Heart left ventricle (tissue), 13 donors: ENCODE measurements around the gene SLC17A8.
"Not testable (repeated sequence)": the region's sequence is repeated elsewhere in the genome, so short reads cannot be mapped to it uniquely, and the experiment has no call there.

Experiments used
- POLR2A ChIP-seq, 2 donors: fragments of 450-650 bp; IDR thresholded peaks; one replicate each; pipeline ENCODE4 v1.6.1; 2017; ENCODE audit warnings: antibody characterized with exemption in 2 of 2, mild to moderate bottlenecking in 2 of 2, moderate library complexity in 2 of 2
- TF ChIP-seq, protein P1 (sequence below), 12 donors: fragments of 200-600 bp; sonication (generic) in 4 of 12; IDR thresholded peaks; one replicate each; pipeline versions ENCODE4 v1.5.0 to v1.8.0; 2018 to 2022; ENCODE audit warnings: antibody characterized with exemption in 12 of 12, mild to moderate bottlenecking in 5 of 12
- donor health status: ischemic (EF 13 %, LVEDD 7.1; RV severe dilation, severe dysfunction).
- donor health status: DM: no; HTN: yes; CAD: no.
- donor health status: DM: no; HTN: no; CAD: no.
- donor health status: ischemic (EF 25% LVEDD 6.9; RV normal size, moderate dysfunction).
- donor health status: ischemic (EF 25% LVEDD 5.7; RV mildly dilated, moderate dysfunction).
- donor health status: ischemic (EF 35%, LVEDD 5.7; RV mildly dilated, moderate dysfunction).
- donor health status: nonischemic (EF 11% LVEDD 7.7; RV severe dilation, severe dysfunction).
- donor health status: DM: yes; HTN: yes; CAD: no.
- donor health status: PGD.
- donor health status: ischemic (EF 29% LVEDD 5.4; RV normal size, mild dysfunction).
- donor health status: nonischemic (EF 23%, LVEDD 6.1; RV moderate dilation, normal function).

DNA sequence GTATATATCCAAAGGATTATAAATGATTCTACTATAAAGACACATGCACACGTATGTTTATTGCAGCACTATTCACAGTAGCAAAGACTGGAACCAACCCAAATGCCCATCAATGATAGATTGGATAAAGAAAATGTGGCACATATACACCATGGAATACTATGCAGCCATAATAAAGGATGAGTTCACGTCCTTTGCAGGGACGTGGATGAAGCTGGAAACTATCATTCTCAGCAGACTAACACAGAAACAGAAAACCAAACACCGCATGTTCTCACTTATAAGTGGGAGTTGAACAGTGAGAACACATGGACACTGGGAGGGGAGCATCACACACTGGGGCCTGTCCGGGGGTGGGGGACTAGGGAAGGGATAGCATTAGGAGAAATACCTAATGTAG is 48.7 kb upstream of the SLC17A8 start:
- TF ChIP-seq, protein P1, sequence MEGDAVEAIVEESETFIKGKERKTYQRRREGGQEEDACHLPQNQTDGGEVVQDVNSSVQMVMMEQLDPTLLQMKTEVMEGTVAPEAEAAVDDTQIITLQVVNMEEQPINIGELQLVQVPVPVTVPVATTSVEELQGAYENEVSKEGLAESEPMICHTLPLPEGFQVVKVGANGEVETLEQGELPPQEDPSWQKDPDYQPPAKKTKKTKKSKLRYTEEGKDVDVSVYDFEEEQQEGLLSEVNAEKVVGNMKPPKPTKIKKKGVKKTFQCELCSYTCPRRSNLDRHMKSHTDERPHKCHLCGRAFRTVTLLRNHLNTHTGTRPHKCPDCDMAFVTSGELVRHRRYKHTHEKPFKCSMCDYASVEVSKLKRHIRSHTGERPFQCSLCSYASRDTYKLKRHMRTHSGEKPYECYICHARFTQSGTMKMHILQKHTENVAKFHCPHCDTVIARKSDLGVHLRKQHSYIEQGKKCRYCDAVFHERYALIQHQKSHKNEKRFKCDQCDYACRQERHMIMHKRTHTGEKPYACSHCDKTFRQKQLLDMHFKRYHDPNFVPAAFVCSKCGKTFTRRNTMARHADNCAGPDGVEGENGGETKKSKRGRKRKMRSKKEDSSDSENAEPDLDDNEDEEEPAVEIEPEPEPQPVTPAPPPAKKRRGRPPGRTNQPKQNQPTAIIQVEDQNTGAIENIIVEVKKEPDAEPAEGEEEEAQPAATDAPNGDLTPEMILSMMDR (IDR thresholded peaks at IDR 0.05), result not testable (repeated sequence)
- not testable (repeated sequence) for TF ChIP-seq POLR2A (IDR thresholded peaks at IDR 0.05)
